MM.1S (cell line): ENCODE measurements around the gene USF1.

Experiments
- CTCF ChIP-seq: fragments of 300-600 bp; sonication (generic); IDR thresholded peaks from 2 replicates; pipeline ENCODE4 v1.5.1; 2016; ENCODE audit warnings: antibody characterized with exemption, low read length, mixed read lengths
- EZH2 ChIP-seq: fragments of 300-600 bp; sonication (generic); optimal IDR thresholded peaks from 2 replicates; pipeline ENCODE3; 2017; ENCODE audit warnings: low read depth, mild to moderate bottlenecking, antibody characterized with exemption, low read length, mixed read lengths

- TF ChIP-seq CTCF (no peak), EZH2 (no peak)
Observed at GRCh38 chr1:161076410-161076809, 30.6 kb upstream of the USF1 start.
